ENCODE measurements around the gene PDE4B.
A peak's percentile ranks its signal among the peaks of the same experiment; 100 is the strongest.

Gene PDE4B

DNA sequence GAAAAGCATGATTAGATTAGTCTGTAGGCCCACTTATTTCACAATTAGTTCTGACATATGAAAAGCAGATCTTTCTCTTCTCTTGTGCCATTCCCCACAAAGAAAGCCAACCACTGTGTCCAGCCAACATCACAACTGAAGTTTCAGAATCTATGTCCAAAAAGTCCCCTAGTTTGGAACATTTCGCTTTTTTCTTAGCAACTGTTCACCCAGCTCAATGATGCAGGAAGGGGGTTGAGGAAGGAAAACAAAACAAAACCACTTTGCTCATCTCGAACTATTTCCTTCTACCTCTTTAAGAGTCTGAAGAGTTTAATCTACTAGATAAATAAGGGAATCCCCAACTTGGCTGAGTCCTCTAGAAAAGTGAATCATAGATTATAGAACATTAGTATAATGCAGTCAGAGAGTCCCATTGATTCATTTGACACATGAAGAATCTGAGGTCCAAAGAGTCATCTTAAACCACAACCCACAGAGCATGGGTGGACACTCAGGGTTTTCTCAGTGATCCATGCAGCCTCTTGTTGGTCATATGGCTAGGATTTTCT lies 581.9 kb downstream of the PDE4B start:
- DNase-seq: no peak

GRCh38 chr1:66375125-66375524 lies 582.4 kb downstream of the PDE4B start:
- no peak for DNase-seq

DNA sequence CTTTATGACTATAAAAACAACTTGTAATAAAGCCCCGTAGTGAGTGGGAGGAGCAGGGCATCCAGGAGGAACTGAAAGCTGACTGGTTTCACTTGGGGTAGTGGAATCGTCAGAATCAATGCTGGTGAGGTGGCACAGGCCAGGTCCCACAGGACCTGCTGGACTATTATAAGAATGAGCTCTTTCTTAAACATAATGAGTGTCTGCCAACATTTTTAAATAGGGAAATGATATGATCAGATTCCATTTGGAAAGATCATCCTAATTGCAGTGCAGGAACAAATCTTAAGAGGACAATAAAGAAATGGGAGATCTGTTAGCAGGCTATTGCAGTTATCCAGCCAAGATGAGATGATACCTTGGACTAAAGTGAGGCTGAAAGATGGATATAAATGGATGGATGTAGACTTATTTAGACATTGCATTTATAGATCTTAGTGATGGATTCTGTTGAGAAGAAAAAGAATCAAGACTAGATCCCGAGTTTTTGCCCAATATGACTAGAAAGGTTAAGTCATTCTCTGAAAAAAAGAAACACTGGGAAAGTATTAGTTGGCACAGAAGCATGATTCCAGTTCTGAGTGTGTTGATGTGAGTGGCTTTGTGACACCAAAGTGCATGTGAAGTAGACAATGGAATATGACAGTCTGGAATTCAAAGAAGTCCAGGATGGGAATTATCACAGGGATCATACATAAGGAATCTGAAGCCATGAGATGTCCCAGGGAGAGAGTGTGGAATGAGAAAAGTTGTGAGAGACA lies 587.9 kb downstream of the PDE4B start:
- DNase-seq: no peak

GRCh38 chr1:66381621-66382275 lies 589.1 kb downstream of the PDE4B start:
- no peak for DNase-seq

GRCh38 chr1:66383168-66383567 lies 590.5 kb downstream of the PDE4B start:
- no peak for DNase-seq

- no peak for DNase-seq
These were observed 590.9 kb downstream of the PDE4B start for GRCh38 chr1:66383611-66384010.

GRCh38 chr1:66384258-66384921 lies 591.7 kb downstream of the PDE4B start:
- no peak for DNase-seq

DNA sequence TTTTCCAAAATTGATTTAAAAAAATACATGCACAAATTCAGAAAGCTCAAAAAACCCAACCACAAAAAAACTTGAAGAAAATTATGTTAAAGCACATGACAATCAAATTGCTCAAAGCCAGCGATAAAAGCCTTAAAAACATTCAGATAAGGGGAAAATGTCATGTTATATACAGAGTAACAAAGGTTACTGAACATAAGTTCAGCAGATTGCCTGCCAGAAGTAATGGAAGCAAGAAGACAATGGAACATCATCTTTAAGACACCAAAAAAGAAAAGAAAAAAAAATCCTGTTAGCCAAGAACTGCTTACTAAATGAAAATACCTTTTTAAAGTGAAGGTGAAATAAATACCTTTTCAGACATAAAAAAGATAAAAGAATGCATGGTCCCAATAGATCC lies 594.0 kb downstream of the PDE4B start:
- DNase-seq: no peak

GRCh38 chr1:66388913-66389312 lies 596.2 kb downstream of the PDE4B start:
- no peak for DNase-seq

DNA sequence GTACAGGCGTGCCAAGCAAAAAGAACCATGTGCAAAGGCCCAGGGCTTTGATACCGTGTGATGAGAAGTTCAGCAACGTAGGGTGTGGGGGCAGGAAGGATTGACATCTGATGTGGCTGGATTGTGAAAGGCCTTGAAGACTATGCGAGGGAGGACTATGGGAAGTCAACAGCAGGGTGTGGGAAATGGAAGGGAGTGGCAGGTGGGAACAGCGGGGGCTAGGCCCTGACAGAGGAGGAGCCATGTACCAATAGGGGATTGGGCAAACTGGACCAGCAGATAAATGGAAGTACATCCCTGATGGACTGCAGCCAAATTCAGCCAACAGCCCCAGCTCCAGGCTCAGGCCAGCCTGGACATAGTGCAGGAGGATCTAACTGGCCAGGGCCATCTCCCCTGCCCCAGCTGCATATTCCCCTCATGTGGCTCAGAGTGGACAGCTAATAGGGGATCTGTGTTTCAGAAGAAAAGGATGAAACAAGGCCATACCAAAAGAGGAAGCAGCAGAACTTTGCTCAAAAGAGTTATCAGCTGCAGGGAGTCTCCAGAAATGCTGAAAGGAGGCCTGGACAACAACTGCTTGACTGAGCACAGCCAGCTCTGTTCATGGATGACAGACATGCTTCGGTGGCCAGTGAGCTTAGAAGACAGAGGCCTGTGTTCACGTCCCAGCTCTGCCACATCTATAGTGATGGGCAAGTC lies 601.0 kb downstream of the PDE4B start:
- no peak for DNase-seq

DNA sequence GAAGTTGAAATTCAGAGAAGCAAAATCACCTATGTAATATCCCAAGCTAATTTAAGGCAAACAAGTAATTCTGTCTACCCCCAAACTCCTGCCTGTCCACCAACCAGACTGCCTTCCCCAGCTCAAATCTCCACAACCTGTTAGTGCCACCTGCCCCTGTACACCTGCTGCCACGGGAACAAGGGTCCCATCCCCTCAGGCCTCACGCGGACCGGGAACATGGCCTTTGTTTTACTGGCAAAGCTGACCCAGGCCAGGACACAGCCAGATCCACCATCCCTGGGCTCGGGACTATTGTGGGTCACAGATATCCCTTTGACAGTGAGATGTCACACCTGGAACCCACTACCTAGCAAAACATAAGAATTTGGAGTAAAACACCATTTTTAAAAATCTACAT lies 601.9 kb downstream of the PDE4B start:
- DNase-seq: no peak

- no peak for DNase-seq
These were observed 602.7 kb downstream of the PDE4B start for GRCh38 chr1:66395202-66396061.

GRCh38 chr1:66396212-66396890 lies 603.7 kb downstream of the PDE4B start:
- DNase-seq: no peak

GRCh38 chr1:66397192-66397591 lies 604.5 kb downstream of the PDE4B start:
- DNase-seq: no peak

- no peak for DNase-seq
These were observed 607.3 kb downstream of the PDE4B start for GRCh38 chr1:66399888-66400529.

GRCh38 chr1:66400660-66401059 lies 608.0 kb downstream of the PDE4B start:
- no peak for DNase-seq

- no peak for DNase-seq
These were observed 608.5 kb downstream of the PDE4B start for GRCh38 chr1:66401244-66401643.

DNA sequence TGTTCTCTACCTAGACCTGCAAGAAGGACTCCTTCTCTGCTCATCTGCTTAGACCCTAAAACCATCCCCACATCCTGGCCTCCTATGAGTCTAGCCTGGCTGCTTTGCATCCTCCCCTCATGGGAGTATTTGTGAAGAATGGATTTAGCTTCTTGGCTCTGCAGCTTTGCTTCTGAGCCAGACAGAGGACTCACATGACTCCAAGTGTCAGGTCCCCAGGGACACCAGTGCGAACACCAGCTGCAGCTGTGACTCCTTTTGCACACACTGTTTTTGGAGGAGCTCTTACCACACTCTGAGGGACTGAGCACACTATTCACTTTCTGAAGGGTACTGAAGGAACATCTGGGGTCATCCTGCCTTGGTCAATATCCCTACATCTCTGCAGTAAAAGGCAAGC lies 609.5 kb downstream of the PDE4B start:
- DNase-seq: peak; percentile 23

GRCh38 chr1:66403007-66403731 lies 610.5 kb downstream of the PDE4B start:
- no peak for DNase-seq

DNA sequence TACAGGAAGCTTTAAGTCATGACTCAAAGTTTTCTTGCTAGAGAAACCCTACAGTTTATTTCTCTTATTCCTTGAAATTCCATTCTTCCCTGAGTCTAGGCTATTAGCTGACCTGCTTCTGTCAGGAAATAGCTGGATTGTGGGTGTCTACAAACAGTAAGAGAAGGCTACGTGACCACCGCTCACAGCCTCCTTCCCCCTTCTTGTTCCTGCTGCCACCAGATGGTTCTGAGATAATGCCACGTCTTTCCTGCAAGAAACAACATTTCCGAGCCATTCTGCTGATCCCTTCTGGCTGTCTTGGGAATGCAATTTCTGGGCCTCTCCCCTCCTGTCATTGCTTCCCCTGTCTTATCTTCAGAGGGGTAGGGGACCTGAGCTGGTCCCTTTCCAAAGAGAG lies 612.4 kb downstream of the PDE4B start:
- DNase-seq: no peak

Data from NCI-H2107 (cell line).